GM12873 (cell line): Measurements from ENCODE around the gene TARBP2.

ENCODE experiments used
- TF ChIP-seq, protein P1 (sequence below): IDR thresholded peaks from 2 replicates; pipeline ENCODE4 v1.5.1; 2012; ENCODE audit warnings: low read depth, mild to moderate bottlenecking, moderate library complexity, low read length, control low read depth; ENCODE audit not compliant: insufficient read depth; ENCODE audit errors: missing control alignments

Gene TARBP2

DNA sequence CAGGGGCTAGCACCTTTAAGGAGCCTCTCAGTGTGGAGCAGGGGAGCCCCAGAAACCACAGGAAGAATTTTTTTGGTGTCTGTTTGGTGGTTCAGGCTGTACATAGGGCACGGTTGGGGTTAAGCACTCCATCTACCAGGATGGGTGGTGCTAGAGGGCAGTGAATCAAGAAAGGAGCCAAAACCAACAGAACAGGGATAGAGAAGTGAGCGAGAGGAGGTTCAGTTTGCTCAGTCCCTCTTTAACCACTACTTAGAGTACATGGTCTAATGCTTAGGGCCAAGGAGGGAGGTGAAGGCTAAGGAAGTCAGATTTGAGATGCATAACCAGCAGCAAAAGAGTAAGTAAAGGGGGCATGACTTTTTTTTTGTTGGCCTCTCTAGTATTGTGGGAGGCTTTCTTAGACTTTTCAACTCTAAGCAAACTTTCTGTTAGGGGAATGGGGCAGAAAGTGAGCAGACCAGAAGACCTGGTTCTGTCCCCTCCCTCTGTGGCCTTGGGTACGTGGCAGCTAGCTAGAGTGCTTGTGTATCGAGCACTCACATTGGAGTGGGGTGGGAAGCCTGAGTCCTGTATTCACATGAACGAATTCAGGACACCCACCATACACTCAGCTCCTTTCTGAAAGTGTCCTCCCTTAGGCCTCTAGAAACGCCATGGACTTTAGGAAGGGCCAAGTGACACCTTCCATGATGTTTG is 12.8 kb downstream of the TARBP2 start:
- TF ChIP-seq, protein P1, sequence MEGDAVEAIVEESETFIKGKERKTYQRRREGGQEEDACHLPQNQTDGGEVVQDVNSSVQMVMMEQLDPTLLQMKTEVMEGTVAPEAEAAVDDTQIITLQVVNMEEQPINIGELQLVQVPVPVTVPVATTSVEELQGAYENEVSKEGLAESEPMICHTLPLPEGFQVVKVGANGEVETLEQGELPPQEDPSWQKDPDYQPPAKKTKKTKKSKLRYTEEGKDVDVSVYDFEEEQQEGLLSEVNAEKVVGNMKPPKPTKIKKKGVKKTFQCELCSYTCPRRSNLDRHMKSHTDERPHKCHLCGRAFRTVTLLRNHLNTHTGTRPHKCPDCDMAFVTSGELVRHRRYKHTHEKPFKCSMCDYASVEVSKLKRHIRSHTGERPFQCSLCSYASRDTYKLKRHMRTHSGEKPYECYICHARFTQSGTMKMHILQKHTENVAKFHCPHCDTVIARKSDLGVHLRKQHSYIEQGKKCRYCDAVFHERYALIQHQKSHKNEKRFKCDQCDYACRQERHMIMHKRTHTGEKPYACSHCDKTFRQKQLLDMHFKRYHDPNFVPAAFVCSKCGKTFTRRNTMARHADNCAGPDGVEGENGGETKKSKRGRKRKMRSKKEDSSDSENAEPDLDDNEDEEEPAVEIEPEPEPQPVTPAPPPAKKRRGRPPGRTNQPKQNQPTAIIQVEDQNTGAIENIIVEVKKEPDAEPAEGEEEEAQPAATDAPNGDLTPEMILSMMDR: no peak

DNA sequence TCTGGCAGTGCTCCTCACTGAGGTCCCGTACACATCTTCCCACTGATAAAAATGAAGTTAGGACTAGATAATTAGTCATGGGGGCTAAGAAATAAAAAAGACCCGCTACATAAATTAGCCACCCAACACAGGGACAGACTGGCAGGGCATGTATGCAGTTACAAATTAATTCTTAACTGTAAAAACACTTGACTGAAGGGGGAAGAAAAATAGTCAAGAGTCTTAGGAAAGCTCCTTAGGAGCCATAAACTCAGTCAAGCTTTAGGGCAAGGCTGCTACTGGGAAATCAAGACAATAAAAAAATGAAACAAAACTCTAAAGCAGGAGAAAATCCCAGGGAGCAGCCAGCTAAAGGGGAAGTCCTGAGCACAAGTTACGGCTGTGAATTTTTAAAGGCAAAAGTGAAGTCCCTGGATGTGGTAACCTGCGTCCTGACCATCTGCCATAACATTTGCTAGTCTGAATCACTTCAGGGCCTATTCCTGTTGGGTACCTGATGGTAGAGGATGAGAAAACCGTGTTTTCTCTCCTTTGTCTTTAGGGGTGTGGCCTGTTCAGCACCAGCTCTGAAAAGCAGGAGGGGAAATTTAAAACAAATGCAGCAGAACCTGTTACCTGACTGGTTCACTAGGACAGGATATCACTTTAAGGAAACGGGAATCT is 13.7 kb downstream of the TARBP2 start:
- TF ChIP-seq, protein P1: no peak

DNA sequence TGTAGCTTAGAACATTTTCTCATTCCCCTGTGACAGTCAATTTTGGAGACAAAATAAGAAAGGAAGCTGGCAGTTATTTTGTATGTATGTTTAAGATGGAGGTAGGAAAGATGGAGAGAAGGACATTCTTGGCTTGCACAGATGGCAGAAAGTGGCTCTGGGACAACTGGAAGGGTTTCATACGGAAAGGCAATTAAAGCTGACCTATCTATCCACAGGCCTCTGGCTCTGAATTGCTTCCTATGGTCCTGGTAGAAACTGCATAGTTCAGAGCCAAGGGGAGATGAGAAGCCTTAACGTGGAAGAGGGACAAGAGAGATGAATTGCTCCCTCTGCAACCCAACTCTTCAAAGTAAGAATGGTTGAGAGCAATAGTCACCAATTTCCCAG is 14.2 kb downstream of the TARBP2 start:
- TF ChIP-seq, protein P1: no peak

DNA sequence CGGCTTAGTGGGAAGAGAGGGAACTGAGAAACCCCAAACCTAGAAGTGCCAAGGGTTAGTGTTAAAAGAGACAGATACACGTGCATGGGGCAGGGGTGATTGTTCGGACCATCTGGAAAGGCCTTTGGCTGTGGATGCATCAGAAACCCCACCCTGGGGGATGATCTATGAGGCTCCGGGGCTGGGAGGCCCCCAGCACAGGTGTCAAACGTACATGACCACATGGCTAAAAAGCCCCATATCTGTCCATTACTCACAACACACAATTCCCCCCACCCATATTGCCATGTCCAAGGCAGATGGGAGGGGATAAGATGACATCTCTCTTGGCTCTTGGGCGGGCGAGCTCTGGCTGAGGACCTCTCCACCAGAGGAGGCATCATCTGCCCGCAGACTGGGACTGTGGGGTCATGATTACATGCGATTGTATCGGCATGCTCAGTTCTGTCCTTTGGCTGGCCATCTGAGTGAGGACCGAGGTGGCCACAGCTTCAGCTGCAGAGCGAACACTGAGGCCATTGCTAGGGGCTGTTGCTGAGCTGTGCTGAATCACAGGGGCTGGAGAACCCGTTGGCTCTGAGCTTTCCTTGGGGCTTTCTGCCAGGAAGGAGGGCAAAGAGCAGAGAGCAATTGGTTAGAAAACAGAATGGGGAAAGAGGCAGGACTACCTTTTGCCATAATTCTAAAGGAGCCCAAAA is 15.8 kb downstream of the TARBP2 start:
- TF ChIP-seq, protein P1: no peak

DNA sequence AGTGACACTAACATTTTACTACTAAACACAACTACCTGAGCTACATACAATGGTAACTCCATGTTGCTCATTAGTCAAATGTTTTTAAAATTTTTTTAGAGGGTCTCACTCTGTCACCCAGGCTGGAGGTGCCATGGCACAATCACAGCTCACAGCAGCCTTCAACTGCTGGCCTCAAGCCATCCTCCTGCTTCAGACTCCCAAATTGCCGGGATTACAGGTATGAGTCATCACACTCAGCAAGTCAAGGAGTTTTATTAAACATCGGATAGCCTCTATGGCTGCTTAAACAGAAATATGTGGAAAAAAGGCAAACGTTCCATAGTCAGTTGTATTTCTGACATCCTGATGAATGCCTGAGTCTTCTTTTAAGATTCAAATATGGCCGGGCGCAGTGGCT is 17.3 kb downstream of the TARBP2 start:
- TF ChIP-seq, protein P1: no peak

DNA sequence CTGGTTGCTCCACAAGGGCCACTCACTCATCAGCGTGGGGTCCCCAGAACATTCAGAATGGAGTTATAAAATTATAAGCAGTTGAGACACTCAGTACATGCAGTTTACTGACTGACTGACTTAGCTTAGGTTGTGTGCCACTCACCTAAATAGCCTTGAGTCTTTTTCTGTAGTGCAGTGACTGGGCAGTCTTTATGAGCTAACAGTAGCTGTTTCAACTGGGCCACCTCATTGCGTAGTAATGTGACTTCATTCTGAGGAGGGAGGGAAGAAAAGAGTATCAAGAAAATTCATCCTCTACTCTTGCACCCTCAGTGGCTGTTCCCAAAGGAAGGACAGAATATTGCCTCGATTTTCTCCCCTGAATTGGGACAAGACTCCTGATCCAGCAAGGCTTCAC is 22.0 kb downstream of the TARBP2 start:
- TF ChIP-seq, protein P1: no peak

DNA sequence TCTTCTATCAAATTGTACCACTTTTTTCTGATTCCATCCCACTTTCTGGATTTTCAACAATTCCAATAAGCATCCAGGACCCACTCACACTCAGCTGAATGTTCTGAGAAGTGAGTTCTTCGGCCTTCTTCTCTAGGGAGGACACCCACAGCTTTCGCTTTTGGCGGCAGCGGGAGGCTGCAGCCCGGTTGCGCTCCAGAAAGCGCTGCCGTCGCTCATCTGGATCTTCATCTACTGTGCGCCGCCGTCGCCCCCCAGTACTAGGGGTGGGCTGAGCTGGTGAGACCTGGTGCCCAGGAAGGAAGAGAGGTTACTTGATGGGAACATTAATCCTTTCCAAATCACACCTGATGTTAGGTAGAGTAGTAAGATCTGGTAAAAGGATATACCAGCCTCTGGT is 23.4 kb downstream of the TARBP2 start:
- TF ChIP-seq, protein P1: no peak
